SK-N-SH (cell line): ENCODE results near the gene PLAAT5. TPM values are rescaled to one million over a fixed set of nuclear protein-coding genes. Genes with fewer than 3 reads are reported as not detected.

ENCODE experiments used
- CTCF ChIA-PET: fragments of 300-600, 350-600 bp; formaldehyde crosslinking; extraction: SDS; loops from one replicate; lab custom pipeline; 2021; lab: Yijun Ruan, JAX
- POLR2A ChIA-PET: fragments of 350-600 bp; sonication (Branson Sonifier 250); formaldehyde crosslinking; extraction: SDS; loops from one replicate; lab custom pipeline; 2020; ENCODE audit warnings: antibody characterized with exemption, inconsistent platforms; lab: Yijun Ruan, JAX
- DNase-seq: peaks from one replicate; pipeline ENCODE4 v3.0.0; 2012
- H2AFZ ChIP-seq: fragments of 200-600 bp; sonication (generic); 2 replicates; pipeline ENCODE4 v1.8.1; 2016; ENCODE audit warnings: antibody characterized with exemption, mild to moderate bottlenecking, low read depth
- H3F3A ChIP-seq: fragments of 200-600 bp; sonication (generic); replicated peaks from 2 replicates; pipeline ENCODE3; 2016; ENCODE audit warnings: antibody characterized with exemption, mild to moderate bottlenecking; ENCODE audit not compliant: insufficient read depth
- H3K27ac ChIP-seq, 2 experiments: fragments of 200-500 bp in 1 of 2; fragments of 200-600 bp in 1 of 2; sonication (Bioruptor generic) in 1 of 2; sonication (generic), shearing (Covaris generic) in 1 of 2; 2 replicates each; pipeline versions ENCODE4 v1.5.1 to v1.6.1; 2014 to 2016; ENCODE audit warnings: low read depth in 2 of 2, inconsistent platforms in 1 of 2, low read length in 1 of 2, mild to moderate bottlenecking in 1 of 2, mixed read lengths in 1 of 2
- H3K27me3 ChIP-seq: fragments of 200-600 bp; sonication (generic), shearing (Covaris generic); 2 replicates; pipeline ENCODE4 v1.6.1; 2016; ENCODE audit warnings: mixed run types; ENCODE audit not compliant: insufficient read depth
- H3K36me3 ChIP-seq, 2 experiments: fragments of 200-500 bp in 1 of 2; fragments of 200-600 bp in 1 of 2; sonication (Bioruptor generic) in 1 of 2; sonication (generic) in 1 of 2; replicated peaks in 1 of 2; 2 replicates each; pipeline versions ENCODE3 to v1.5.1; 2014 to 2016; ENCODE audit warnings: low read length in 1 of 2, mild to moderate bottlenecking in 1 of 2; ENCODE audit not compliant: insufficient read depth in 2 of 2, control insufficient read depth in 1 of 2
- H3K4me1 ChIP-seq, 2 experiments: fragments of 200-500 bp in 1 of 2; fragments of 200-600 bp in 1 of 2; sonication (Bioruptor generic) in 1 of 2; sonication (generic), shearing (Covaris generic) in 1 of 2; 2 replicates each; pipeline versions ENCODE4 v1.5.1 to v1.6.1; 2014 to 2016; ENCODE audit warnings: low read depth in 1 of 2, low read length in 1 of 2, mixed run types in 1 of 2; ENCODE audit not compliant: insufficient read depth in 2 of 2, control insufficient read depth in 1 of 2
- H3K4me2 ChIP-seq: fragments of 200-600 bp; sonication (generic), shearing (Covaris generic); 2 replicates; pipeline ENCODE4 v1.6.1; 2017; ENCODE audit warnings: mixed run types
- H3K4me3 ChIP-seq, 2 experiments: fragments of 200-500 bp in 1 of 2; fragments of 200-600 bp in 1 of 2; sonication (Bioruptor generic) in 1 of 2; sonication (generic), shearing (Covaris generic) in 1 of 2; 2 replicates each; pipeline versions ENCODE4 v1.5.1 to v1.8.1; 2014 to 2016; ENCODE audit warnings: low read depth in 2 of 2, inconsistent platforms in 1 of 2, low read length in 1 of 2, mild to moderate bottlenecking in 1 of 2, mixed read lengths in 1 of 2, moderate library complexity in 1 of 2
- H3K79me2 ChIP-seq: fragments of 200-600 bp; sonication (generic); 2 replicates; pipeline ENCODE4 v1.8.1; 2017; ENCODE audit warnings: mild to moderate bottlenecking; ENCODE audit not compliant: insufficient read depth
- H3K9ac ChIP-seq: fragments of 200-600 bp; sonication (generic); 2 replicates; pipeline ENCODE4 v1.6.1; 2017; ENCODE audit warnings: mixed run types
- H3K9me2 ChIP-seq: fragments of 200-600 bp; sonication (generic); 2 replicates; pipeline ENCODE4 v1.6.1; 2017; ENCODE audit warnings: mixed run types
- H3K9me3 ChIP-seq: fragments of 200-600 bp; sonication (generic); 2 replicates; pipeline ENCODE4 v1.6.1; 2017; ENCODE audit warnings: mixed run types, mild to moderate bottlenecking, moderate library complexity
- H4K20me1 ChIP-seq: fragments of 200-600 bp; sonication (generic); 2 replicates; pipeline ENCODE4 v1.6.1; 2017; ENCODE audit warnings: mild to moderate bottlenecking, mixed run types; ENCODE audit not compliant: insufficient read depth
- CTCF ChIP-seq: fragments of 200-600 bp; sonication (generic); IDR thresholded peaks from 2 replicates; pipeline ENCODE4 v1.6.1; 2017; ENCODE audit warnings: antibody characterized with exemption, mild to moderate bottlenecking, moderate library complexity
- EP300 ChIP-seq, 2 experiments: IDR thresholded peaks; 2 replicates each; pipeline versions ENCODE4 v1.4.0 to v1.6.1; 2012; ENCODE audit warnings: borderline replicate concordance in 1 of 2, low read depth in 1 of 2, low read length in 1 of 2
- FOSL2 ChIP-seq: IDR thresholded peaks from 2 replicates; pipeline ENCODE4 v1.4.0; 2012; ENCODE audit warnings: low read depth, mild to moderate bottlenecking, moderate library complexity, borderline replicate concordance
- FOXJ3 ChIP-seq: sonication (generic); formaldehyde crosslinking; IDR thresholded peaks from 2 replicates; pipeline ENCODE4 v1.5.1; 2020; ENCODE audit warnings: mild to moderate bottlenecking, missing genetic modification reagents
- GABPA ChIP-seq: IDR thresholded peaks from 2 replicates; pipeline ENCODE4 v1.4.0; 2012; ENCODE audit warnings: low read depth, mild to moderate bottlenecking
- GATA2 ChIP-seq: sonication (generic); formaldehyde crosslinking; IDR thresholded peaks from 2 replicates; pipeline ENCODE4 v1.5.0; 2020; ENCODE audit warnings: mild to moderate bottlenecking, missing genetic modification reagents
- JUND ChIP-seq: IDR thresholded peaks from 2 replicates; pipeline ENCODE4 v1.4.0; 2012
- MAX ChIP-seq: IDR thresholded peaks from 2 replicates; pipeline ENCODE4 v1.4.0; 2012; ENCODE audit warnings: low read depth
- NRF1 ChIP-seq: IDR thresholded peaks from 2 replicates; pipeline ENCODE4 v1.6.1; 2012; ENCODE audit warnings: low read depth, mild to moderate bottlenecking, low read length
- POLR2AphosphoS5 ChIP-seq: IDR thresholded peaks from 2 replicates; pipeline ENCODE4 v1.6.1; 2012; ENCODE audit warnings: low read depth, low read length
- RAD21 ChIP-seq: IDR thresholded peaks from 2 replicates; pipeline ENCODE4 v1.6.1; 2012; ENCODE audit warnings: mild to moderate bottlenecking, low read length
- RCOR1 ChIP-seq: fragments of 150-350 bp; IDR thresholded peaks from 2 replicates; pipeline ENCODE4 v1.6.1; 2017; ENCODE audit warnings: antibody characterized with exemption, low read length
- REST ChIP-seq: IDR thresholded peaks from 2 replicates; pipeline ENCODE4 v1.6.1; 2012; ENCODE audit warnings: mild to moderate bottlenecking, low read depth, low read length, moderate library complexity
- RFX5 ChIP-seq: IDR thresholded peaks from 2 replicates; pipeline ENCODE4 v1.6.1; 2012; ENCODE audit warnings: mild to moderate bottlenecking, improper control_type of control experiment, low read length
- RXRA ChIP-seq: IDR thresholded peaks from 2 replicates; pipeline ENCODE4 v1.4.0; 2012; ENCODE audit warnings: low read depth, mild to moderate bottlenecking, borderline replicate concordance
- SMC3 ChIP-seq: IDR thresholded peaks from 2 replicates; pipeline ENCODE4 v1.6.1; 2012; ENCODE audit warnings: low read depth, low read length, improper control_type of control experiment
- TEAD4 ChIP-seq: IDR thresholded peaks from 2 replicates; pipeline ENCODE4 v1.4.0; 2012; ENCODE audit warnings: mild to moderate bottlenecking, borderline replicate concordance; ENCODE audit not compliant: insufficient read depth
- YY1 ChIP-seq: IDR thresholded peaks from 2 replicates; pipeline ENCODE4 v1.4.0; 2012; ENCODE audit warnings: low read depth, mild to moderate bottlenecking
- ZBTB33 ChIP-seq: IDR thresholded peaks from 2 replicates; pipeline ENCODE4 v1.4.0; 2012; ENCODE audit warnings: low read depth, borderline replicate concordance
- WGBS: methylation state at CpG from one replicate; pipeline ENCODE4 v1.1.6; 2017; ENCODE audit warnings: low lambda C conversion rate; 5-methylcytosine and 5-hydroxymethylcytosine counted together
- polyA plus RNA-seq, 3 experiments: library from polyadenylated mRNA; depleted of rRNA; stranded (reverse); fragments of >200 nt; gene quantifications; 2 replicates each; pipeline ENCODE4 v1.2.3, GENCODE V29; 2012

Gene PLAAT5
- polyA plus RNA-seq, 1 of the 3 experiments (the other 2 are of a cell fraction), result not detected

GRCh38 chr11:63488789-63489188, 2.2 kb downstream of the PLAAT5 start:
- no peak overlapping the region for H3K27ac ChIP-seq
- no peaks in the 10 kb centered on the region for H3F3A ChIP-seq
- no peaks in the 10 kb centered on the region for H3K79me2 ChIP-seq
- TF ChIP-seq NRF1, result no peak
- TF ChIP-seq FOSL2, result no peak
- no peak for TF ChIP-seq RCOR1
- no peak for TF ChIP-seq GATA2 (CRISPR knock-in tag)
- TF ChIP-seq ZBTB33, result no peak
- no peak for TF ChIP-seq RAD21
- TF ChIP-seq SMC3, result no peak
- no peak for TF ChIP-seq CTCF
- TF ChIP-seq TEAD4, result no peak
- no peak for TF ChIP-seq FOXJ3 (CRISPR knock-in tag)
- TF ChIP-seq RXRA, result no peak
- no peak for TF ChIP-seq JUND
- TF ChIP-seq POLR2AphosphoS5, result no peak
- no peak overlapping the region for H3K9ac ChIP-seq
- WGBS, result 13% methylated on average over 1 of the region's 1 CpG
- H3K9me3 ChIP-seq, result peaks cover 9% of the 10 kb centered on the region; the same call in 1 of the 2 replicates
- DNase-seq, result no peak
- no peaks in the 10 kb centered on the region for H3K36me3 ChIP-seq
- ChIA-PET CTCF (interaction anchor here (1.2 to 3.2 kb wide), 3 partner anchors 9 to 154 kb away, joined by 3 to 31 read pairs (median 6); no protein-coding TSS in a partner anchor), POLR2A (no interaction called here)
- no peaks in the 10 kb centered on the region for H3K9me2 ChIP-seq
- no peaks in the 10 kb centered on the region for H4K20me1 ChIP-seq
- no peak overlapping the region for H3K4me2 ChIP-seq
- H3K4me1 ChIP-seq, result no peaks in the 10 kb centered on the region; a peak in 1 of 4 replicates
- H2AFZ ChIP-seq, result no peak overlapping the region
- peaks cover 38% of the 10 kb centered on the region; the same call in 1 of the 2 replicates for H3K27me3 ChIP-seq
- H3K4me3 ChIP-seq, result no peak overlapping the region

- CTCF ChIA-PET, result interaction anchor here (1.1 kb wide), 1 partner anchor 151 kb away, joined by 3 read pairs; no protein-coding TSS in a partner anchor
- Histone ChIP-seq H3F3A (no peaks in the 10 kb centered on the region), H3K79me2 (no peaks in the 10 kb centered on the region), H3K4me3 (no peak overlapping the region), H4K20me1 (no peaks in the 10 kb centered on the region), H2AFZ (no peak overlapping the region), H3K4me1 (no peaks in the 10 kb centered on the region; a peak in 1 of 4 replicates), H3K27me3 (peaks cover 22% of the 10 kb centered on the region; the same call in 1 of the 2 replicates), H3K36me3 (no peaks in the 10 kb centered on the region), H3K4me2 (no peak overlapping the region), H3K27ac (no peak overlapping the region), H3K9me2 (no peaks in the 10 kb centered on the region), H3K9ac (no peak overlapping the region), H3K9me3 (peaks cover 9% of the 10 kb centered on the region; the same call in 1 of the 2 replicates)
- no peak for DNase-seq
- POLR2A ChIA-PET, result no interaction called here
- 3% methylated on average over 3 of the region's 3 CpGs for WGBS
- TF ChIP-seq RCOR1 (no peak), REST (no peak), NRF1 (no peak), RAD21 (no peak), RFX5 (no peak), MAX (no peak), FOSL2 (no peak), EP300 (IDR thresholded peaks at IDR 0.05; ENCODE audit: borderline replicate concordance in 1 of 2, low read depth in 1 of 2, low read length in 1 of 2) (no peak), YY1 (no peak), SMC3 (no peak), TEAD4 (no peak), GABPA (no peak)
Observed at GRCh38 chr11:63485777-63486176, 5.2 kb downstream of the PLAAT5 start.
